GM23338 (cell line): ENCODE results near the gene SCFD1. TPM values are rescaled to one million over a fixed set of nuclear protein-coding genes. Genes with fewer than 3 reads are reported as not detected.

Source experiments
- ATAC-seq: fragments of 200-7000 bp; cut with Tn5 transposase; 3 replicates; pipeline ENCODE4 v1.9.1; 2020
- DNase-seq: peaks from one replicate; pipeline ENCODE4 v3.0.0-alpha.2; 2015; ENCODE audit warnings: low spot score
- H2AFZ ChIP-seq: fragments of 200-600 bp; sonication (generic); 2 replicates; pipeline ENCODE4 v1.8.0; 2016; ENCODE audit warnings: antibody characterized with exemption, mild to moderate bottlenecking, moderate library complexity
- H3F3A ChIP-seq: fragments of 200-600 bp; sonication (generic); replicated peaks from 2 replicates; pipeline ENCODE4 v1.8.0; 2017; ENCODE audit warnings: antibody characterized with exemption, mixed run types, low read depth
- H3K27ac ChIP-seq: fragments of 200-600 bp; sonication (generic); 2 replicates; pipeline ENCODE4 v1.6.1; 2016; ENCODE audit warnings: low read depth
- H3K27me3 ChIP-seq: fragments of 200-600 bp; sonication (generic); 2 replicates; pipeline ENCODE4 v1.8.0; 2016; ENCODE audit warnings: mild to moderate bottlenecking, mixed run types, moderate library complexity; ENCODE audit not compliant: insufficient read depth
- H3K36me3 ChIP-seq: fragments of 200-600 bp; sonication (generic); 2 replicates; pipeline ENCODE4 v1.8.0; 2016; ENCODE audit warnings: mild to moderate bottlenecking; ENCODE audit not compliant: insufficient read depth
- H3K4me1 ChIP-seq: fragments of 200-600 bp; sonication (generic); 2 replicates; pipeline ENCODE4 v1.8.0; 2016; ENCODE audit warnings: mild to moderate bottlenecking, moderate library complexity; ENCODE audit not compliant: insufficient read depth
- H3K4me2 ChIP-seq: fragments of 200-600 bp; sonication (generic); 2 replicates; pipeline ENCODE4 v1.7.1; 2017; ENCODE audit warnings: mixed run types
- H3K4me3 ChIP-seq: fragments of 200-600 bp; sonication (generic); 2 replicates; pipeline ENCODE4 v1.6.1; 2016; ENCODE audit warnings: mixed run types
- H3K79me2 ChIP-seq: fragments of 200-600 bp; sonication (generic); replicated peaks from 2 replicates; pipeline ENCODE4 v1.8.0; 2017; ENCODE audit warnings: mild to moderate bottlenecking; ENCODE audit not compliant: insufficient read depth
- H3K9me2 ChIP-seq: fragments of 200-600 bp; sonication (generic); 2 replicates; pipeline ENCODE4 v1.8.0; 2017; ENCODE audit not compliant: insufficient read depth
- H4K20me1 ChIP-seq: fragments of 200-600 bp; sonication (generic); replicated peaks from 2 replicates; pipeline ENCODE4 v1.8.0; 2017; ENCODE audit warnings: mild to moderate bottlenecking; ENCODE audit not compliant: insufficient read depth
- H3K27ac Mint-ChIP-seq: 2 replicates; pipeline ENCODE4 v1.8.0; 2020; ENCODE audit warnings: inconsistent platforms, mild to moderate bottlenecking, moderate library complexity, mixed read lengths
- H3K27me3 Mint-ChIP-seq: 3 replicates; pipeline ENCODE4 v1.8.0; 2022; ENCODE audit warnings: low read depth, mild to moderate bottlenecking, moderate library complexity, mixed read lengths, inconsistent platforms; ENCODE audit not compliant: insufficient read depth, poor library complexity
- H3K36me3 Mint-ChIP-seq: 3 replicates; pipeline ENCODE4 v1.8.0; 2021; ENCODE audit warnings: low read depth, mild to moderate bottlenecking, inconsistent platforms, moderate library complexity, mixed read lengths
- H3K4me1 Mint-ChIP-seq: 3 replicates; pipeline ENCODE4 v1.8.0; 2020; ENCODE audit warnings: mild to moderate bottlenecking, inconsistent platforms, mixed read lengths
- H3K4me3 Mint-ChIP-seq: 3 replicates; pipeline ENCODE4 v1.8.0; 2021; ENCODE audit warnings: moderate library complexity, mild to moderate bottlenecking, inconsistent platforms, mixed read lengths
- H3K9me3 Mint-ChIP-seq: 3 replicates; pipeline ENCODE4 v1.8.0; 2020; ENCODE audit warnings: moderate library complexity, mild to moderate bottlenecking, inconsistent platforms, mixed read lengths
- CREB1 ChIP-seq: fragments of 250-450 bp; sonication (Bioruptor Pico); IDR thresholded peaks from 2 replicates; pipeline ENCODE4 v1.5.0; 2020; ENCODE audit warnings: low read depth, mild to moderate bottlenecking, moderate library complexity
- EZH2 ChIP-seq: fragments of 200-600 bp; sonication (generic); IDR thresholded peaks from one replicate; pipeline ENCODE4 v1.8.0; 2017; ENCODE audit warnings: antibody characterized with exemption, mild to moderate bottlenecking, low read depth; ENCODE audit not compliant: unreplicated experiment
- EZH2phosphoT487 ChIP-seq: fragments of 200-600 bp; sonication (generic); IDR thresholded peaks from one replicate; pipeline ENCODE4 v1.8.1; 2018; ENCODE audit warnings: antibody characterized with exemption; ENCODE audit not compliant: unreplicated experiment
- JUNB ChIP-seq: IDR thresholded peaks from one replicate; pipeline ENCODE4 v1.6.1; 2016; ENCODE audit warnings: antibody characterized with exemption; ENCODE audit not compliant: unreplicated experiment
- NANOG ChIP-seq: IDR thresholded peaks from 2 replicates; pipeline ENCODE4 v1.6.1; 2016; ENCODE audit warnings: antibody characterized with exemption, borderline replicate concordance
- POLR2AphosphoS5 ChIP-seq: IDR thresholded peaks from 2 replicates; pipeline ENCODE4 v1.6.1; 2016; ENCODE audit warnings: antibody characterized with exemption, low read depth
- REST ChIP-seq: IDR thresholded peaks from one replicate; pipeline ENCODE4 v1.6.1; 2018; ENCODE audit warnings: antibody characterized with exemption; ENCODE audit not compliant: unreplicated experiment
- STAT1 ChIP-seq: IDR thresholded peaks from one replicate; pipeline ENCODE4 v1.6.1; 2016; ENCODE audit warnings: antibody characterized with exemption; ENCODE audit not compliant: unreplicated experiment
- ZNF331 ChIP-seq: fragments of 250-450 bp; sonication (Bioruptor Pico); IDR thresholded peaks from 2 replicates; pipeline ENCODE4 v1.5.0; 2020; ENCODE audit warnings: low read depth, mild to moderate bottlenecking, moderate library complexity
- polyA plus RNA-seq: library from polyadenylated mRNA; unstranded; fragments of >200 nt; fragmentation: Nextera tagmentation; extraction: Ambion mirVana; gene quantifications from 2 replicates; pipeline ENCODE4 v1.2.1, GENCODE V29; 2016
- total RNA-seq: library from RNA; depleted of rRNA; stranded (reverse); fragments of >200 nt; shearing (Covaris generic); gene quantifications from 2 replicates; pipeline ENCODE4 v1.2.3, GENCODE V29; 2014
- TF ChIP-seq, protein P1 (sequence below): fragments of 250-450 bp; sonication (Bioruptor Pico); IDR thresholded peaks from 2 replicates; pipeline ENCODE4 v1.5.0; 2020; ENCODE audit warnings: mild to moderate bottlenecking, moderate library complexity

The SCFD1 gene
- total and polyA plus RNA-seq, 2 experiments from 2014 or later = 77.6 to 110 TPM

GRCh38 chr14:30588873-30589272 lies 33.2 kb upstream of the SCFD1 start (continued):
- TF ChIP-seq REST = no peak
- no peak for TF ChIP-seq CREB1 (CRISPR knock-in tag)
- TF ChIP-seq JUNB = no peak

DNA sequence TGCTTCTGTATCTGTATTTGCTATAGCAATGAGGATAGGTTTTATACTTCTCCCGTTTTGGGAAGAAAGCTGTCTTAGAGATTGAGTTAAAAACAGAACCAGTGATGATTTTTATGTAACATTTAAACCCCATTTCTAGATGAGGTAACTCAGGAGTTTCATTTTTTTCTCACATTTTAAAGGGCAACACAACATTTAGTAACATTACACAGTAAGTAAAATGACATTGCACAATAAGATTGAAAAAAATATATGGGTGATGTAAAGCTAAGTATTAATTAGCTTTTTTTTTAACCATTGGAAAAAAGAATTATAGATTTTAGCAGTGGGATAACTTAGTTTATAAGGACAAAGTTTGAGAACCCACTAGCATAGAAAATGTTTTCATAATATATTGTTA lies 25.2 kb upstream of the SCFD1 start:
- no peak for ATAC-seq
- Histone ChIP-seq H3K36me3 (peaks cover 55% of the 10 kb centered on the region), H4K20me1 (peaks cover 13% of the 10 kb centered on the region; the same call in 1 of the 2 replicates), H3K79me2 (peaks cover 10% of the 10 kb centered on the region; the same call in 1 of the 2 replicates), H3K27ac (no peak overlapping the region), H3K4me2 (no peak overlapping the region), H2AFZ (no peak overlapping the region), H3F3A (no peaks in the 10 kb centered on the region), H3K4me3 (no peak overlapping the region), H3K27me3 (no peaks in the 10 kb centered on the region), H3K4me1 (no peaks in the 10 kb centered on the region), H3K9me2 (no peaks in the 10 kb centered on the region)
- TF ChIP-seq EZH2 (no peak), ZNF331 (no peak), CREB1 (CRISPR knock-in tag) (no peak), POLR2AphosphoS5 (no peak), JUNB (no peak), EZH2phosphoT487 (no peak)
- H3K27ac Mint-ChIP-seq = no peak overlapping the region
- H3K4me1 Mint-ChIP-seq = no peaks in the 10 kb centered on the region
- H3K36me3 Mint-ChIP-seq = peaks cover 45% of the 10 kb centered on the region
- H3K4me3 Mint-ChIP-seq = no peak overlapping the region
- no peaks in the 10 kb centered on the region for H3K9me3 Mint-ChIP-seq
- H3K27me3 Mint-ChIP-seq = no peaks in the 10 kb centered on the region
- DNase-seq = no peak

- H3K4me1 Mint-ChIP-seq = no peaks in the 10 kb centered on the region
- Histone ChIP-seq H4K20me1 (peaks cover 16% of the 10 kb centered on the region; the same call in 1 of the 2 replicates), H3K9me2 (no peaks in the 10 kb centered on the region), H3F3A (no peaks in the 10 kb centered on the region), H3K79me2 (peaks cover 10% of the 10 kb centered on the region; the same call in 1 of the 2 replicates), H3K36me3 (peaks cover 58% of the 10 kb centered on the region), H3K4me3 (no peak overlapping the region), H3K4me1 (no peaks in the 10 kb centered on the region), H2AFZ (no peak overlapping the region), H3K27ac (no peak overlapping the region), H3K27me3 (no peaks in the 10 kb centered on the region), H3K4me2 (no peak overlapping the region)
- H3K9me3 Mint-ChIP-seq = no peaks in the 10 kb centered on the region
- no peak overlapping the region for H3K27ac Mint-ChIP-seq
- H3K36me3 Mint-ChIP-seq = peaks cover 46% of the 10 kb centered on the region
- ATAC-seq = no peak
- no peak for DNase-seq
- no peak overlapping the region for H3K4me3 Mint-ChIP-seq
- no peaks in the 10 kb centered on the region for H3K27me3 Mint-ChIP-seq
- TF ChIP-seq NANOG (no peak), ZNF331 (no peak), EZH2 (no peak), STAT1 (no peak), CREB1 (CRISPR knock-in tag) (no peak), JUNB (no peak)
- TF ChIP-seq, protein P1, sequence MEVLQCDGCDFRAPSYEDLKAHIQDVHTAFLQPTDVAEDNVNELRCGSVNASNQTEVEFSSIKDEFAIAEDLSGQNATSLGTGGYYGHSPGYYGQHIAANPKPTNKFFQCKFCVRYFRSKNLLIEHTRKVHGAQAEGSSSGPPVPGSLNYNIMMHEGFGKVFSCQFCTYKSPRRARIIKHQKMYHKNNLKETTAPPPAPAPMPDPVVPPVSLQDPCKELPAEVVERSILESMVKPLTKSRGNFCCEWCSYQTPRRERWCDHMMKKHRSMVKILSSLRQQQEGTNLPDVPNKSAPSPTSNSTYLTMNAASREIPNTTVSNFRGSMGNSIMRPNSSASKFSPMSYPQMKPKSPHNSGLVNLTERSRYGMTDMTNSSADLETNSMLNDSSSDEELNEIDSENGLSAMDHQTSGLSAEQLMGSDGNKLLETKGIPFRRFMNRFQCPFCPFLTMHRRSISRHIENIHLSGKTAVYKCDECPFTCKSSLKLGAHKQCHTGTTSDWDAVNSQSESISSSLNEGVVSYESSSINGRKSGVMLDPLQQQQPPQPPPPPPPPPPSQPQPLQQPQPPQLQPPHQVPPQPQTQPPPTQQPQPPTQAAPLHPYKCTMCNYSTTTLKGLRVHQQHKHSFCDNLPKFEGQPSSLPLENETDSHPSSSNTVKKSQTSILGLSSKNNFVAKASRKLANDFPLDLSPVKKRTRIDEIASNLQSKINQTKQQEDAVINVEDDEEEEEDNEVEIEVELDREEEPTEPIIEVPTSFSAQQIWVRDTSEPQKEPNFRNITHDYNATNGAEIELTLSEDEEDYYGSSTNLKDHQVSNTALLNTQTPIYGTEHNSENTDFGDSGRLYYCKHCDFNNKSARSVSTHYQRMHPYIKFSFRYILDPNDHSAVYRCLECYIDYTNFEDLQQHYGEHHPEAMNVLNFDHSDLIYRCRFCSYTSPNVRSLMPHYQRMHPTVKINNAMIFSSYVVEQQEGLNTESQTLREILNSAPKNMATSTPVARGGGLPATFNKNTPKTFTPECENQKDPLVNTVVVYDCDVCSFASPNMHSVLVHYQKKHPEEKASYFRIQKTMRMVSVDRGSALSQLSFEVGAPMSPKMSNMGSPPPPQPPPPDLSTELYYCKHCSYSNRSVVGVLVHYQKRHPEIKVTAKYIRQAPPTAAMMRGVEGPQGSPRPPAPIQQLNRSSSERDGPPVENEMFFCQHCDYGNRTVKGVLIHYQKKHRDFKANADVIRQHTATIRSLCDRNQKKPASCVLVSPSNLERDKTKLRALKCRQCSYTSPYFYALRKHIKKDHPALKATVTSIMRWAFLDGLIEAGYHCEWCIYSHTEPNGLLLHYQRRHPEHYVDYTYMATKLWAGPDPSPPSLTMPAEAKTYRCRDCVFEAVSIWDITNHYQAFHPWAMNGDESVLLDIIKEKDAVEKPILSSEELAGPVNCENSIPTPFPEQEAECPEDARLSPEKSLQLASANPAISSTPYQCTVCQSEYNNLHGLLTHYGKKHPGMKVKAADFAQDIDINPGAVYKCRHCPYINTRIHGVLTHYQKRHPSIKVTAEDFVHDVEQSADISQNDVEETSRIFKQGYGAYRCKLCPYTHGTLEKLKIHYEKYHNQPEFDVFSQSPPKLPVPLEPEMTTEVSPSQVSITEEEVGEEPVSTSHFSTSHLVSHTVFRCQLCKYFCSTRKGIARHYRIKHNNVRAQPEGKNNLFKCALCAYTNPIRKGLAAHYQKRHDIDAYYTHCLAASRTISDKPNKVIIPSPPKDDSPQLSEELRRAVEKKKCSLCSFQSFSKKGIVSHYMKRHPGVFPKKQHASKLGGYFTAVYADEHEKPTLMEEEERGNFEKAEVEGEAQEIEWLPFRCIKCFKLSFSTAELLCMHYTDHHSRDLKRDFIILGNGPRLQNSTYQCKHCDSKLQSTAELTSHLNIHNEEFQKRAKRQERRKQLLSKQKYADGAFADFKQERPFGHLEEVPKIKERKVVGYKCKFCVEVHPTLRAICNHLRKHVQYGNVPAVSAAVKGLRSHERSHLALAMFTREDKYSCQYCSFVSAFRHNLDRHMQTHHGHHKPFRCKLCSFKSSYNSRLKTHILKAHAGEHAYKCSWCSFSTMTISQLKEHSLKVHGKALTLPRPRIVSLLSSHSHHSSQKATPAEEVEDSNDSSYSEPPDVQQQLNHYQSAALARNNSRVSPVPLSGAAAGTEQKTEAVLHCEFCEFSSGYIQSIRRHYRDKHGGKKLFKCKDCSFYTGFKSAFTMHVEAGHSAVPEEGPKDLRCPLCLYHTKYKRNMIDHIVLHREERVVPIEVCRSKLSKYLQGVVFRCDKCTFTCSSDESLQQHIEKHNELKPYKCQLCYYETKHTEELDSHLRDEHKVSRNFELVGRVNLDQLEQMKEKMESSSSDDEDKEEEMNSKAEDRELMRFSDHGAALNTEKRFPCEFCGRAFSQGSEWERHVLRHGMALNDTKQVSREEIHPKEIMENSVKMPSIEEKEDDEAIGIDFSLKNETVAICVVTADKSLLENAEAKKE (CRISPR knock-in tag) = no peak
Observed at GRCh38 chr14:30597504-30597903, 24.6 kb upstream of the SCFD1 start.
